H9 (cell line): ENCODE measurements around the gene FUT6. TPM values are rescaled to one million over a fixed set of nuclear protein-coding genes. Genes with fewer than 3 reads are reported as not detected.

Experiments used
- DNase-seq: peaks from one replicate; pipeline ENCODE4 v3.0.0-alpha.2; 2017
- H2AFZ ChIP-seq: one replicate; pipeline ENCODE4 v1.6.1; 2013; ENCODE audit warnings: mild to moderate bottlenecking, low read length, control low read depth, moderate library complexity
- H2AK5ac ChIP-seq: 2 replicates; pipeline ENCODE4 v1.6.1; 2013; ENCODE audit warnings: low read length, control low read depth, mixed read lengths; ENCODE audit not compliant: insufficient read length
- H2BK120ac ChIP-seq: one replicate; pipeline ENCODE4 v1.6.1; 2013; ENCODE audit warnings: low read depth, mild to moderate bottlenecking, low read length, control low read depth, inconsistent platforms; ENCODE audit not compliant: poor library complexity, severe bottlenecking
- H2BK12ac ChIP-seq: 2 replicates; pipeline ENCODE4 v1.6.1; 2013; ENCODE audit warnings: low read length, control low read depth, mixed read lengths, low read depth; ENCODE audit not compliant: insufficient read length
- H2BK15ac ChIP-seq: 2 replicates; pipeline ENCODE4 v1.6.1; 2013; ENCODE audit warnings: low read depth, low read length, control low read depth
- H2BK20ac ChIP-seq: one replicate; pipeline ENCODE4 v1.6.1; 2013; ENCODE audit warnings: low read depth, mild to moderate bottlenecking, low read length, control low read depth, inconsistent platforms; ENCODE audit not compliant: poor library complexity, severe bottlenecking
- H2BK5ac ChIP-seq: 2 replicates; pipeline ENCODE4 v1.6.1; 2013; ENCODE audit warnings: low read length, control low read depth, mixed read lengths; ENCODE audit not compliant: insufficient read length
- H3K14ac ChIP-seq: 2 replicates; pipeline ENCODE4 v1.6.1; 2013; ENCODE audit warnings: low read length, control low read depth; ENCODE audit not compliant: insufficient read depth
- H3K18ac ChIP-seq: 2 replicates; pipeline ENCODE4 v1.6.1; 2013; ENCODE audit warnings: low read depth, mild to moderate bottlenecking, mixed read lengths, low read length, control low read depth; ENCODE audit not compliant: insufficient read length
- H3K23ac ChIP-seq: 2 replicates; pipeline ENCODE4 v1.6.1; 2013; ENCODE audit warnings: low read length, control low read depth, mixed read lengths, low read depth; ENCODE audit not compliant: insufficient read length
- H3K23me2 ChIP-seq: 2 replicates; pipeline ENCODE4 v1.6.1; 2013; ENCODE audit warnings: low read depth, mild to moderate bottlenecking, mixed read lengths, low read length, control low read depth; ENCODE audit not compliant: insufficient read length, poor library complexity, severe bottlenecking
- H3K27ac ChIP-seq: 2 replicates; pipeline ENCODE4 v1.5.1; 2013; ENCODE audit warnings: low read length, control low read depth, mixed read lengths, low read depth; ENCODE audit not compliant: insufficient read length
- H3K27me3 ChIP-seq: 2 replicates; pipeline ENCODE4 v1.6.1; 2013; ENCODE audit warnings: low read length, control low read depth, inconsistent platforms; ENCODE audit not compliant: insufficient read depth
- H3K4ac ChIP-seq: 2 replicates; pipeline ENCODE4 v1.6.1; 2013; ENCODE audit warnings: low read depth, mild to moderate bottlenecking, control low read depth, inconsistent platforms, low read length, moderate library complexity
- H3K4me1 ChIP-seq: 2 replicates; pipeline ENCODE4 v1.6.1; 2013; ENCODE audit warnings: low read length, control low read depth, inconsistent platforms; ENCODE audit not compliant: insufficient read depth
- H3K4me2 ChIP-seq: 2 replicates; pipeline ENCODE4 v1.6.1; 2013; ENCODE audit warnings: low read length, control low read depth, mixed read lengths; ENCODE audit not compliant: insufficient read length, insufficient read depth
- H3K56ac ChIP-seq: 2 replicates; pipeline ENCODE4 v1.6.1; 2013; ENCODE audit warnings: low read depth, mild to moderate bottlenecking, mixed read lengths, low read length, control low read depth; ENCODE audit not compliant: insufficient read length
- H3K79me1 ChIP-seq: 2 replicates; pipeline ENCODE4 v1.6.1; 2013; ENCODE audit warnings: low read depth, mild to moderate bottlenecking, moderate library complexity, low read length, control low read depth, inconsistent platforms; ENCODE audit not compliant: insufficient read depth, poor library complexity, severe bottlenecking
- H3K79me2 ChIP-seq: 2 replicates; pipeline ENCODE4 v1.6.1; 2013; ENCODE audit warnings: low read length, control low read depth, inconsistent platforms; ENCODE audit not compliant: insufficient read depth
- H3K9ac ChIP-seq: 2 replicates; pipeline ENCODE4 v1.6.1; 2013; ENCODE audit warnings: low read length, control low read depth, mixed read lengths; ENCODE audit not compliant: insufficient read length; ENCODE audit errors: extremely low read depth
- H3K9me3 ChIP-seq: one replicate; pipeline ENCODE4 v1.6.1; 2013; ENCODE audit warnings: low read depth, low read length, inconsistent platforms; ENCODE audit not compliant: control insufficient read depth
- H3T11ph ChIP-seq: one replicate; pipeline ENCODE4 v1.6.1; 2013; ENCODE audit warnings: mild to moderate bottlenecking, low read length, control low read depth, inconsistent platforms
- H4K20me1 ChIP-seq: one replicate; pipeline ENCODE4 v1.6.1; 2013; ENCODE audit not compliant: control insufficient read depth, insufficient read length, insufficient read depth
- H4K5ac ChIP-seq: 2 replicates; pipeline ENCODE4 v1.6.1; 2013; ENCODE audit warnings: low read depth, mild to moderate bottlenecking, mixed read lengths, low read length, control low read depth; ENCODE audit not compliant: insufficient read length
- H4K8ac ChIP-seq: replicated peaks from 2 replicates; pipeline ENCODE4 v1.6.1; 2013; ENCODE audit warnings: low read length, control low read depth, mixed read lengths, low read depth; ENCODE audit not compliant: insufficient read length
- H4K91ac ChIP-seq: 2 replicates; pipeline ENCODE4 v1.6.1; 2013; ENCODE audit warnings: low read depth, mild to moderate bottlenecking, moderate library complexity, mixed read lengths, low read length, control low read depth; ENCODE audit not compliant: insufficient read length
- H3K27ac Mint-ChIP-seq, 3 experiments: 2 replicates in 2 of 3; 3 replicates in 1 of 3; pipeline ENCODE4 v1.8.0; 2020 to 2021; ENCODE audit warnings: mixed read lengths in 3 of 3, mild to moderate bottlenecking in 1 of 3, moderate library complexity in 1 of 3
- H3K27me3 Mint-ChIP-seq: 2 replicates; pipeline ENCODE4 v1.8.0; 2021; ENCODE audit warnings: low read depth, mild to moderate bottlenecking, moderate library complexity, mixed read lengths
- H3K36me3 Mint-ChIP-seq, 3 experiments: 2 replicates in 2 of 3; 3 replicates in 1 of 3; pipeline ENCODE4 v1.8.0; 2020 to 2021; ENCODE audit warnings: low read depth in 3 of 3, mixed read lengths in 3 of 3; ENCODE audit not compliant: insufficient read depth in 1 of 3
- H3K4me1 Mint-ChIP-seq, 2 experiments: 2 replicates each; pipeline ENCODE4 v1.8.0; 2020; ENCODE audit warnings: mixed read lengths in 2 of 2
- H3K4me3 Mint-ChIP-seq, 2 experiments: 2 replicates in 1 of 2; 3 replicates in 1 of 2; pipeline ENCODE4 v1.8.0; 2020 to 2021; ENCODE audit warnings: mild to moderate bottlenecking in 2 of 2, mixed read lengths in 2 of 2, moderate library complexity in 1 of 2
- H3K9me3 Mint-ChIP-seq, 2 experiments: 2 replicates in 1 of 2; 3 replicates in 1 of 2; pipeline ENCODE4 v1.8.0; 2020; ENCODE audit warnings: mild to moderate bottlenecking in 2 of 2, mixed read lengths in 2 of 2, moderate library complexity in 1 of 2
- WGBS: extraction: QIAGEN DNeasy Blood & Tissue Kit; methylation state at CpG from one replicate; pipeline ENCODE4 v1.1.7; 2013; ENCODE audit warnings: missing lambda C conversion rate, low lambda C conversion rate, mixed read lengths; ENCODE audit not compliant: insufficient read length; ENCODE audit errors: extremely low coverage; 5-methylcytosine and 5-hydroxymethylcytosine counted together
- total RNA-seq: library from RNA; stranded (reverse); gene quantifications from 2 replicates; pipeline ENCODE4 v1.2.1, GENCODE V29; 2021
- TF ChIP-seq, protein P1 (sequence below): fragments of 200-600 bp; sonication (generic); conservative IDR thresholded peaks from 3 replicates; pipeline ENCODE4 v1.8.0; 2021; ENCODE audit warnings: antibody characterized with exemption, mild to moderate bottlenecking

FUT6 gene
- total RNA-seq, 1 experiment from 2014 or later: 0.13 TPM

GRCh38 chr19:5801796-5802619 lies 37.5 kb downstream of the FUT6 start:
- H3K18ac ChIP-seq: no peak overlapping the region
- H3K4ac ChIP-seq: no peak overlapping the region
- H2AFZ ChIP-seq: no peak overlapping the region
- no peaks in the 10 kb centered on the region for H4K20me1 ChIP-seq
- H3K14ac ChIP-seq: no peak overlapping the region
- H3K27me3 Mint-ChIP-seq: peaks cover 54% of the 10 kb centered on the region
- no peak overlapping the region for H2BK20ac ChIP-seq
- H2BK5ac ChIP-seq: no peak overlapping the region
- no peak overlapping the region for H3K23ac ChIP-seq
- no peaks in the 10 kb centered on the region for H3K79me1 ChIP-seq
- H2BK15ac ChIP-seq: no peak overlapping the region
- WGBS: no CpG with 5 or more reads among the region's 33 CpGs
- peak overlapping the region; percentile 31 for H3K4me2 ChIP-seq
- H3K27ac Mint-ChIP-seq: no peak overlapping the region; a peak in 1 of 7 replicates
- H3T11ph ChIP-seq: no peak overlapping the region
- H3K4me1 ChIP-seq: no peaks in the 10 kb centered on the region
- peaks cover 15 to 30% of the 10 kb centered on the region in 2 experiments for H3K4me1 Mint-ChIP-seq
- no peak overlapping the region for H4K91ac ChIP-seq
- H3K79me2 ChIP-seq: no peaks in the 10 kb centered on the region
- peaks cover 0 to 4% of the 10 kb centered on the region in 2 experiments; a peak in 3 of 5 replicates for H3K9me3 Mint-ChIP-seq
- H3K56ac ChIP-seq: no peak overlapping the region
- peak overlapping the region; percentile 34 to 62; a peak in 3 of 5 replicates for H3K4me3 Mint-ChIP-seq
- H3K36me3 Mint-ChIP-seq: peaks cover 0 to 4% (median 0%) of the 10 kb centered on the region in 3 experiments; a peak in 2 of 7 replicates
- H2AK5ac ChIP-seq: no peak overlapping the region
- DNase-seq: peak; percentile 80
- no peak overlapping the region for H4K5ac ChIP-seq
- no peaks in the 10 kb centered on the region for H3K9me3 ChIP-seq
- no peak overlapping the region for H3K9ac ChIP-seq
- no peak overlapping the region for H4K8ac ChIP-seq
- H3K23me2 ChIP-seq: peaks cover 6% of the 10 kb centered on the region
- no peak overlapping the region for H2BK12ac ChIP-seq
- TF ChIP-seq, protein P1, sequence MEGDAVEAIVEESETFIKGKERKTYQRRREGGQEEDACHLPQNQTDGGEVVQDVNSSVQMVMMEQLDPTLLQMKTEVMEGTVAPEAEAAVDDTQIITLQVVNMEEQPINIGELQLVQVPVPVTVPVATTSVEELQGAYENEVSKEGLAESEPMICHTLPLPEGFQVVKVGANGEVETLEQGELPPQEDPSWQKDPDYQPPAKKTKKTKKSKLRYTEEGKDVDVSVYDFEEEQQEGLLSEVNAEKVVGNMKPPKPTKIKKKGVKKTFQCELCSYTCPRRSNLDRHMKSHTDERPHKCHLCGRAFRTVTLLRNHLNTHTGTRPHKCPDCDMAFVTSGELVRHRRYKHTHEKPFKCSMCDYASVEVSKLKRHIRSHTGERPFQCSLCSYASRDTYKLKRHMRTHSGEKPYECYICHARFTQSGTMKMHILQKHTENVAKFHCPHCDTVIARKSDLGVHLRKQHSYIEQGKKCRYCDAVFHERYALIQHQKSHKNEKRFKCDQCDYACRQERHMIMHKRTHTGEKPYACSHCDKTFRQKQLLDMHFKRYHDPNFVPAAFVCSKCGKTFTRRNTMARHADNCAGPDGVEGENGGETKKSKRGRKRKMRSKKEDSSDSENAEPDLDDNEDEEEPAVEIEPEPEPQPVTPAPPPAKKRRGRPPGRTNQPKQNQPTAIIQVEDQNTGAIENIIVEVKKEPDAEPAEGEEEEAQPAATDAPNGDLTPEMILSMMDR: no peak
- no peak overlapping the region for H2BK120ac ChIP-seq
- H3K27ac ChIP-seq: no peak overlapping the region
- no peaks in the 10 kb centered on the region; the same call in 1 of the 2 replicates for H3K27me3 ChIP-seq
